22Rv1 (cell line): ENCODE measurements around the gene KIAA0513.

Experiments used
- ZFX ChIP-seq: fragments of 450-650 bp; IDR thresholded peaks from 2 replicates; pipeline ENCODE4 v1.6.1; 2017; ENCODE audit warnings: antibody characterized with exemption, borderline replicate concordance
- TF ChIP-seq, protein P1 (sequence below): fragments of 450-650 bp; IDR thresholded peaks from 2 replicates; pipeline ENCODE4 v1.5.1; 2017; ENCODE audit warnings: mild to moderate bottlenecking

DNA sequence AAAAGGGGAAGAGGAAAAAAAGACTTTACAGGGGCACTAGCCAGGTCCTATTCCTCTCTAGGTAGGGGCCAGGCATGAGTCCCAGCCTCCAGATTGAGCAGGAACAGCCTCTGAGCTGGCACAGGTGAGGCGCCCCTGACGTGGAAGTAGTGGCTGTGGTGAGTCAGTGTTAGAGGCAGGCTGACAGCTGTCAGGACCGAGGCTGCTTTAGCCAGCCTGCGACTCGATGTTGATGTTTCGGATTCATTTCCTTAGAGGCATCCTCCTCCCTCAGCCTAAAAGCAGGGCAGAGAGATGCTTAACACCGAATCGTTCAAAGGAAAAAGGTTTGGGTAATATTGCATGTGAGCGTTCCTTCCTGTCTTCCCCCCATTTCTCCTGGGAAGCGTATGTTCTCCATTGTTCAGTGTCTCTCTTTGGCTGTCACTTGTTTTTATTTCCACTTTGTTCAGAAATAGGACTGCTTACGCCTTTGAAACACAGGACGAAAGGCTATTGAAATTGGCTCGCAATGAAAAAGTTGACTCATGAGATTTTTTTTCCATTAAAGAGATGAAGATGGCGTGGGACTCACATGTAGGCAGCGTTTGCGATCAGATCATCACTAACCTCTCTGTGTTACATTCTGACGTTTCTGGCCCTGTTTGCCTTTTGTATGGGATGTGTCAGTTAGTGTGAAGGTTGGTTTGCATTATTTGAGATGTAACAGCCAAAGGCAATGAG is 1.3 kb downstream of the KIAA0513 start:
- TF ChIP-seq, protein P1, sequence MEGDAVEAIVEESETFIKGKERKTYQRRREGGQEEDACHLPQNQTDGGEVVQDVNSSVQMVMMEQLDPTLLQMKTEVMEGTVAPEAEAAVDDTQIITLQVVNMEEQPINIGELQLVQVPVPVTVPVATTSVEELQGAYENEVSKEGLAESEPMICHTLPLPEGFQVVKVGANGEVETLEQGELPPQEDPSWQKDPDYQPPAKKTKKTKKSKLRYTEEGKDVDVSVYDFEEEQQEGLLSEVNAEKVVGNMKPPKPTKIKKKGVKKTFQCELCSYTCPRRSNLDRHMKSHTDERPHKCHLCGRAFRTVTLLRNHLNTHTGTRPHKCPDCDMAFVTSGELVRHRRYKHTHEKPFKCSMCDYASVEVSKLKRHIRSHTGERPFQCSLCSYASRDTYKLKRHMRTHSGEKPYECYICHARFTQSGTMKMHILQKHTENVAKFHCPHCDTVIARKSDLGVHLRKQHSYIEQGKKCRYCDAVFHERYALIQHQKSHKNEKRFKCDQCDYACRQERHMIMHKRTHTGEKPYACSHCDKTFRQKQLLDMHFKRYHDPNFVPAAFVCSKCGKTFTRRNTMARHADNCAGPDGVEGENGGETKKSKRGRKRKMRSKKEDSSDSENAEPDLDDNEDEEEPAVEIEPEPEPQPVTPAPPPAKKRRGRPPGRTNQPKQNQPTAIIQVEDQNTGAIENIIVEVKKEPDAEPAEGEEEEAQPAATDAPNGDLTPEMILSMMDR: no peak
- TF ChIP-seq ZFX: no peak
